BLaER1 (cell line): Measurements from ENCODE around the gene ZBTB16.

ENCODE experiments used
- H3K27ac ChIP-seq: shearing (Covaris generic); formaldehyde crosslinking; 2 replicates; pipeline ENCODE4 v1.8.1; 2022
- H3K27me3 ChIP-seq: shearing (Covaris generic); formaldehyde crosslinking; 2 replicates; pipeline ENCODE4 v1.8.1; 2022
- H3K36me3 ChIP-seq: shearing (Covaris generic); formaldehyde crosslinking; 2 replicates; pipeline ENCODE4 v1.8.1; 2022
- H3K4me1 ChIP-seq: shearing (Covaris generic); formaldehyde crosslinking; 2 replicates; pipeline ENCODE4 v1.8.1; 2022
- H3K4me2 ChIP-seq: shearing (Covaris generic); formaldehyde crosslinking; 2 replicates; pipeline ENCODE4 v1.8.1; 2022
- H3K4me3 ChIP-seq: shearing (Covaris generic); formaldehyde crosslinking; 2 replicates; pipeline ENCODE4 v1.8.1; 2022
- H3K9ac ChIP-seq: shearing (Covaris generic); formaldehyde crosslinking; 2 replicates; pipeline ENCODE4 v1.8.1; 2022
- H3K9me3 ChIP-seq: shearing (Covaris generic); formaldehyde crosslinking; 2 replicates; pipeline ENCODE4 v1.8.1; 2022
- H4K20me1 ChIP-seq: shearing (Covaris generic); formaldehyde crosslinking; 2 replicates; pipeline ENCODE4 v1.8.1; 2022
- Cebpa-rat ChIP-seq: shearing (Covaris generic); IDR thresholded peaks from 2 replicates; pipeline ENCODE4 v1.8.1; 2022

The ZBTB16 gene

GRCh38 chr11:114297806-114298709 lies 238.5 kb downstream of the ZBTB16 start:
- TF ChIP-seq Cebpa-rat: no peak
- Histone ChIP-seq H3K27ac (no peak overlapping the region), H3K27me3 (no peaks in the 10 kb centered on the region), H3K4me2 (no peak overlapping the region), H4K20me1 (no peaks in the 10 kb centered on the region), H3K4me1 (no peaks in the 10 kb centered on the region), H3K4me3 (no peak overlapping the region), H3K9ac (no peak overlapping the region), H3K36me3 (no peaks in the 10 kb centered on the region), H3K9me3 (no peaks in the 10 kb centered on the region; the same call in 1 of the 2 replicates)

- no peaks in the 10 kb centered on the region for H3K27me3 ChIP-seq
- no peaks in the 10 kb centered on the region for H4K20me1 ChIP-seq
- no peaks in the 10 kb centered on the region for H3K4me1 ChIP-seq
- no peak overlapping the region for H3K27ac ChIP-seq
- H3K4me3 ChIP-seq: no peak overlapping the region
- no peaks in the 10 kb centered on the region; the same call in 1 of the 2 replicates for H3K9me3 ChIP-seq
- H3K4me2 ChIP-seq: no peak overlapping the region
- H3K9ac ChIP-seq: no peak overlapping the region
- TF ChIP-seq Cebpa-rat: no peak
- no peaks in the 10 kb centered on the region for H3K36me3 ChIP-seq
Observed at GRCh38 chr11:114298710-114299109, 239.2 kb downstream of the ZBTB16 start.
